SU-DHL-6 (cell line): ENCODE measurements around the gene ARMC12.

Source experiments
- H2AFZ ChIP-seq: fragments of 200-600 bp; sonication (generic); 2 replicates; pipeline ENCODE4 v1.6.1; 2014; ENCODE audit warnings: low read depth, mild to moderate bottlenecking, moderate library complexity, mixed read lengths, antibody characterized with exemption, low read length; ENCODE audit not compliant: severe bottlenecking
- H3F3A ChIP-seq: fragments of 200-600 bp; shearing (Covaris generic); 2 replicates; pipeline ENCODE4 v1.6.0; 2016; ENCODE audit warnings: antibody characterized with exemption, mild to moderate bottlenecking; ENCODE audit not compliant: insufficient read depth
- H3K27ac ChIP-seq: fragments of 200-600 bp; sonication (generic); 2 replicates; pipeline ENCODE4 v1.5.1; 2016; ENCODE audit warnings: low read depth, mild to moderate bottlenecking, low read length, moderate library complexity, mixed read lengths
- H3K27me3 ChIP-seq: fragments of 200-600 bp; sonication (generic), shearing (Covaris generic); 2 replicates; pipeline ENCODE4 v1.6.0; 2014; ENCODE audit warnings: mild to moderate bottlenecking, low read length
- H3K36me3 ChIP-seq: fragments of 200-600 bp; sonication (generic); 2 replicates; pipeline ENCODE4 v1.6.1; 2014; ENCODE audit warnings: mild to moderate bottlenecking, low read length, mixed read lengths
- H3K4me2 ChIP-seq: fragments of 300-600, 200-600 bp; shearing (Covaris generic), sonication (generic); 2 replicates; pipeline ENCODE4 v1.6.0; 2014; ENCODE audit warnings: low read length, low read depth, mild to moderate bottlenecking; ENCODE audit not compliant: poor library complexity, severe bottlenecking
- H3K4me3 ChIP-seq: fragments of 200-600 bp; sonication (generic); 2 replicates; pipeline ENCODE4 v1.5.1; 2014; ENCODE audit warnings: antibody characterized with exemption, low read length, mild to moderate bottlenecking, mixed read lengths; ENCODE audit not compliant: insufficient read depth, poor library complexity, severe bottlenecking
- H3K79me2 ChIP-seq: fragments of 200-600 bp; sonication (generic); 2 replicates; pipeline ENCODE4 v1.6.1; 2014; ENCODE audit warnings: mild to moderate bottlenecking, low read length, moderate library complexity; ENCODE audit not compliant: insufficient read depth
- H3K9ac ChIP-seq: fragments of 200-600 bp; sonication (generic); 2 replicates; pipeline ENCODE4 v1.7.0; 2014; ENCODE audit warnings: mild to moderate bottlenecking, low read length
- H3K9me2 ChIP-seq: fragments of 200-600 bp; sonication (generic); replicated peaks from 2 replicates; pipeline ENCODE4 v1.6.1; 2014; ENCODE audit warnings: low read length; ENCODE audit not compliant: insufficient read depth
- H3K9me3 ChIP-seq: fragments of 200-600 bp; sonication (generic); 2 replicates; pipeline ENCODE4 v1.6.1; 2014; ENCODE audit warnings: low read length, mixed read lengths; ENCODE audit not compliant: insufficient read depth
- H4K20me1 ChIP-seq: fragments of 200-600 bp; sonication (generic); 2 replicates; pipeline ENCODE4 v1.6.1; 2014; ENCODE audit warnings: low read depth, mild to moderate bottlenecking, antibody characterized with exemption, low read length, moderate library complexity, mixed read lengths
- EZH2phosphoT487 ChIP-seq: fragments of 200-600 bp; sonication (generic), shearing (Covaris generic); conservative IDR thresholded peaks from 2 replicates; pipeline ENCODE4 v1.6.1; 2018; ENCODE audit warnings: mild to moderate bottlenecking, antibody characterized with exemption, low read length, moderate library complexity, mixed read lengths
- TF ChIP-seq, protein P1 (sequence below): fragments of 200-600 bp; sonication (generic); IDR thresholded peaks from one replicate; pipeline ENCODE4 v1.5.1; 2017; ENCODE audit warnings: antibody characterized with exemption, mild to moderate bottlenecking, low read length, moderate library complexity; ENCODE audit not compliant: insufficient read depth, poor library complexity, severe bottlenecking

The ARMC12 gene

DNA sequence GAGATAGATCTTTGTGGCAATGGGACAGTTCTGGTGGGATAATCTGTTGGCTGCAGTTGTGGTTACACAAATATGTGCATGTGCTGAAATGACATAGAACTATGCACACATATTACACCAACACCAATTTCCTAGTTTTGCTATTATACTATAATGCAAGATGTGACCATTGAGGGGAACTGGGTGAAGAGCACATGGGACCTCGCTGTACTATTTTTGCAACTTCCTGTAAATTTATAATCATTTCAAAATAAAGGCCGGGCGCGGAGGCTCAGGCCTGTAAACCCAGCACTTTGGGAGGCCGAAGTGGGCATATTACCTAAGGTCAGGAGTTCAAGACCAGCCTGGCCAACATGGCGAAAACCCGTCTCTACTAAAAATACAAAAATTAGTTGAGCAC is 8.7 kb downstream of the ARMC12 start:
- no peaks in the 10 kb centered on the region for H3K79me2 ChIP-seq
- H3K27me3 ChIP-seq, result no peaks in the 10 kb centered on the region
- H3K27ac ChIP-seq, result no peak overlapping the region
- no peak overlapping the region for H3K4me3 ChIP-seq
- H3K36me3 ChIP-seq, result no peaks in the 10 kb centered on the region
- H3K9me2 ChIP-seq, result no peaks in the 10 kb centered on the region
- no peak for TF ChIP-seq EZH2phosphoT487
- H3K9me3 ChIP-seq, result 0 out of 2 replicates have a peak, but pooled peaks cover 7% of the 10 kb centered on the region
- H3K4me2 ChIP-seq, result no peak overlapping the region
- no peak overlapping the region for H3K9ac ChIP-seq
- no peaks in the 10 kb centered on the region for H4K20me1 ChIP-seq
- no peak overlapping the region for H2AFZ ChIP-seq
- no peaks in the 10 kb centered on the region for H3F3A ChIP-seq

DNA sequence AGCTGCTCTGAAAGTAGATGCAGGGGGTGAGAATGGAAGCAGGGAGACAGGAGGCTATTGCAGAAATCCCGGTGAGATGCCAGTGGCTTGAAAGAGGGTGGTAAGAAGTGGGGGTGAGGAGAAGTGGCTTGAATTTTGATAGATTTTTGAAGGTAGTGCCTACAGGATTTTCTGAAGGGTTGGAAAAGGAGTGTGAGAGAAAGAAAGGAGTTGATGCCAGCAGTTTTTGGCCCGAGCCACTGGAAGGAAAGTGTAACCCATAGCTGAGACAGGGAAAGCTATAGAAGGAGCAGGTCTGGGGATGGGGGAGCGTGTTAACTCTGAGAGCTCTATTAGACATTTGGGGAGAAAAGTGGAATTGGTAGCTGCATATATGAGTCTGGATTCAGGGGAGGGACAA is 9.7 kb downstream of the ARMC12 start:
- TF ChIP-seq, protein P1, sequence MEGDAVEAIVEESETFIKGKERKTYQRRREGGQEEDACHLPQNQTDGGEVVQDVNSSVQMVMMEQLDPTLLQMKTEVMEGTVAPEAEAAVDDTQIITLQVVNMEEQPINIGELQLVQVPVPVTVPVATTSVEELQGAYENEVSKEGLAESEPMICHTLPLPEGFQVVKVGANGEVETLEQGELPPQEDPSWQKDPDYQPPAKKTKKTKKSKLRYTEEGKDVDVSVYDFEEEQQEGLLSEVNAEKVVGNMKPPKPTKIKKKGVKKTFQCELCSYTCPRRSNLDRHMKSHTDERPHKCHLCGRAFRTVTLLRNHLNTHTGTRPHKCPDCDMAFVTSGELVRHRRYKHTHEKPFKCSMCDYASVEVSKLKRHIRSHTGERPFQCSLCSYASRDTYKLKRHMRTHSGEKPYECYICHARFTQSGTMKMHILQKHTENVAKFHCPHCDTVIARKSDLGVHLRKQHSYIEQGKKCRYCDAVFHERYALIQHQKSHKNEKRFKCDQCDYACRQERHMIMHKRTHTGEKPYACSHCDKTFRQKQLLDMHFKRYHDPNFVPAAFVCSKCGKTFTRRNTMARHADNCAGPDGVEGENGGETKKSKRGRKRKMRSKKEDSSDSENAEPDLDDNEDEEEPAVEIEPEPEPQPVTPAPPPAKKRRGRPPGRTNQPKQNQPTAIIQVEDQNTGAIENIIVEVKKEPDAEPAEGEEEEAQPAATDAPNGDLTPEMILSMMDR, result no peak
- TF ChIP-seq EZH2phosphoT487, result no peak
- no peaks in the 10 kb centered on the region for H3K36me3 ChIP-seq
- no peak overlapping the region for H3K4me2 ChIP-seq
- no peaks in the 10 kb centered on the region for H3K79me2 ChIP-seq
- no peaks in the 10 kb centered on the region for H3K27me3 ChIP-seq
- no peak overlapping the region for H3K27ac ChIP-seq
- no peaks in the 10 kb centered on the region for H3F3A ChIP-seq
- H3K9me3 ChIP-seq, result 0 out of 2 replicates have a peak, but pooled peaks cover 7% of the 10 kb centered on the region
- H3K9me2 ChIP-seq, result no peaks in the 10 kb centered on the region
- no peak overlapping the region for H2AFZ ChIP-seq
- no peak overlapping the region for H3K9ac ChIP-seq
- H4K20me1 ChIP-seq, result no peaks in the 10 kb centered on the region
- no peak overlapping the region for H3K4me3 ChIP-seq

DNA sequence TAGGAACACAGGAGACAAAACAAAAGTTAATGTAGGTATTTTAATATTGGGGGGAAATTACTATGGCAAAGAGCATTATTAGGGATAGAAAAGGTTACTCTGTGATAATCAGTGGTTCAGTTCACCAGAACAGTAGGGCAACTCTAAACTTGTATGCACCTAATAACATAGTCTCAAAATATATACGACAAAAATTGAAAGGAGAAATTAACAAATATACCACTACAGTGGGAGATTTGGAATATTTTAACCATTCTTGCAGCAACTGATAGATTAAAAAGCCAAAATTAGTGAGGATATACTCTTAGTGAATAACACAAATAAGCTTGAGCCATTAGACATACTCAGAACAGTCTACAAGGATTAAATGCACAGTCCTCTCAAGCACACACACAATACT is 11.0 kb downstream of the ARMC12 start:
- TF ChIP-seq, protein P1, result no peak
- TF ChIP-seq EZH2phosphoT487, result no peak
- no peak overlapping the region for H3K27ac ChIP-seq
- no peak overlapping the region for H3K4me2 ChIP-seq
- H2AFZ ChIP-seq, result no peak overlapping the region
- H3K9ac ChIP-seq, result no peak overlapping the region
- no peaks in the 10 kb centered on the region for H3F3A ChIP-seq
- H3K9me2 ChIP-seq, result no peaks in the 10 kb centered on the region
- no peaks in the 10 kb centered on the region for H3K79me2 ChIP-seq
- H3K9me3 ChIP-seq, result 0 out of 2 replicates have a peak, but pooled peaks cover 7% of the 10 kb centered on the region
- H4K20me1 ChIP-seq, result no peaks in the 10 kb centered on the region
- H3K27me3 ChIP-seq, result no peaks in the 10 kb centered on the region
- no peaks in the 10 kb centered on the region for H3K36me3 ChIP-seq
- H3K4me3 ChIP-seq, result no peak overlapping the region

DNA sequence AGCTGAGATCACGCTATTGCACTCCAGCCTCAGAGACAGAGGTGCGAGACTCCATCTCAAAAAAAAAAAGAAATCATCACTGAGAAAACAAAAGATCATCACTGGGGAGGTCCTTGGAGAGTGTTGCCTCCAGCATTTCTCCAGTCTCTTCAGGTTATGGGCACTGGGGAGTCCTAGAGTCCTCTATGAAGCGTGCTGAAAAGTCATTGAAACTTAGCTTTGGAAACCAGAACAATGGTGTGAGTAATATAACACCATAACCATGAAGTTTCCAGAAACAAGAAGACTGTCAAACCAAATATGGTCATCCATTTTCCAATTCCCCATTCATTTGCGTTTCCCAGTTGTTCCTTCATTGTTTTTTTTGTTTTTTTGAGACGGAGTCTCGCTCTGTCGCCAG is 13.7 kb downstream of the ARMC12 start:
- Histone ChIP-seq H3F3A (no peaks in the 10 kb centered on the region), H3K36me3 (no peaks in the 10 kb centered on the region), H4K20me1 (no peaks in the 10 kb centered on the region), H2AFZ (no peak overlapping the region), H3K27ac (no peak overlapping the region), H3K9me3 (0 out of 2 replicates have a peak, but pooled peaks cover 7% of the 10 kb centered on the region), H3K9me2 (no peaks in the 10 kb centered on the region), H3K27me3 (no peaks in the 10 kb centered on the region), H3K4me2 (no peak overlapping the region), H3K9ac (no peak overlapping the region), H3K79me2 (no peaks in the 10 kb centered on the region), H3K4me3 (no peak overlapping the region)
- TF ChIP-seq, protein P1, result no peak
- TF ChIP-seq EZH2phosphoT487, result no peak
